Smooth muscle cell (in vitro differentiated cells): ENCODE data around the gene ZNF101. TPM values are rescaled to one million over a fixed set of nuclear protein-coding genes. Genes with fewer than 3 reads are reported as not detected.

Source experiments
- DNase-seq: peaks from one replicate; lab custom pipeline; 2025; ENCODE audit not compliant: unreplicated experiment; lab: John Stamatoyannopoulos, UW
- H2AFZ ChIP-seq: fragments of 200-600 bp; sonication (generic); 2 replicates; pipeline ENCODE4 v1.6.0; 2016; ENCODE audit warnings: antibody characterized with exemption, low read depth, mild to moderate bottlenecking
- H3F3A ChIP-seq: fragments of 200-600 bp; sonication (generic); 2 replicates; pipeline ENCODE4 v1.6.0; 2017; ENCODE audit warnings: antibody characterized with exemption, low read depth
- H3K27ac ChIP-seq: fragments of 200-600 bp; sonication (generic); 2 replicates; pipeline ENCODE4 v1.5.1; 2016; ENCODE audit warnings: low read depth, mild to moderate bottlenecking
- H3K27me3 ChIP-seq: fragments of 200-600 bp; sonication (generic); 2 replicates; pipeline ENCODE4 v1.6.1; 2016; ENCODE audit warnings: low read depth, mild to moderate bottlenecking
- H3K36me3 ChIP-seq: fragments of 200-600 bp; sonication (generic); 2 replicates; pipeline ENCODE4 v1.5.1; 2016; ENCODE audit warnings: low read depth
- H3K4me1 ChIP-seq: fragments of 200-600 bp; sonication (generic); 2 replicates; pipeline ENCODE4 v1.5.1; 2016; ENCODE audit warnings: low read depth
- H3K4me2 ChIP-seq: fragments of 200-600 bp; sonication (generic); 2 replicates; pipeline ENCODE4 v1.6.0; 2016; ENCODE audit warnings: mild to moderate bottlenecking
- H3K4me3 ChIP-seq: fragments of 200-600 bp; sonication (generic); 2 replicates; pipeline ENCODE4 v1.5.1; 2016; ENCODE audit warnings: mild to moderate bottlenecking
- H3K79me2 ChIP-seq: fragments of 200-600 bp; sonication (generic); 2 replicates; pipeline ENCODE4 v1.6.0; 2016; ENCODE audit warnings: low read depth, mild to moderate bottlenecking
- H3K9ac ChIP-seq: fragments of 200-600 bp; sonication (generic); 2 replicates; pipeline ENCODE4 v1.6.0; 2016; ENCODE audit warnings: low read depth
- H3K9me3 ChIP-seq: fragments of 200-600 bp; sonication (generic); replicated peaks from 2 replicates; pipeline ENCODE4 v1.5.1; 2016; ENCODE audit warnings: low read depth
- H4K20me1 ChIP-seq: fragments of 200-600 bp; sonication (generic); 2 replicates; pipeline ENCODE4 v1.6.0; 2016; ENCODE audit warnings: low read depth
- CTCF ChIP-seq: fragments of 200-600 bp; sonication (generic); IDR thresholded peaks from 2 replicates; pipeline ENCODE4 v1.5.1; 2017; ENCODE audit warnings: borderline replicate concordance, mild to moderate bottlenecking, antibody characterized with exemption; ENCODE audit not compliant: insufficient read depth, poor library complexity, severe bottlenecking
- WGBS: methylation state at CpG from one replicate; pipeline ENCODE4 v1.1.7; 2016; ENCODE audit warnings: low lambda C conversion rate; 5-methylcytosine and 5-hydroxymethylcytosine counted together
- polyA plus RNA-seq: library from polyadenylated mRNA; unstranded; fragments of >200 nt; fragmentation: Nextera tagmentation; extraction: Ambion mirVana; gene quantifications from 2 replicates; pipeline ENCODE4 v1.2.1, GENCODE V29; 2016
- total RNA-seq: library from RNA; depleted of rRNA; stranded (reverse); fragments of >200 nt; gene quantifications from 2 replicates; pipeline ENCODE4 v1.2.3, GENCODE V29; 2014

Gene ZNF101
- total and polyA plus RNA-seq, 2 experiments from 2014 or later = 0.83 to 5.4 TPM

- no peak overlapping the region for H3K27ac ChIP-seq
- no peak for TF ChIP-seq CTCF
- no peak overlapping the region for H3K4me2 ChIP-seq
- no peak for DNase-seq
- H2AFZ ChIP-seq = no peak overlapping the region
- no peaks in the 10 kb centered on the region for H3F3A ChIP-seq
- H3K9ac ChIP-seq = no peak overlapping the region
- no peak overlapping the region for H3K4me3 ChIP-seq
- WGBS = 96% methylated on average over 19 of the region's 19 CpGs
- H3K9me3 ChIP-seq = no peaks in the 10 kb centered on the region
- no peaks in the 10 kb centered on the region for H3K27me3 ChIP-seq
- no peaks in the 10 kb centered on the region for H3K4me1 ChIP-seq
- no peaks in the 10 kb centered on the region for H3K79me2 ChIP-seq
- H4K20me1 ChIP-seq = no peaks in the 10 kb centered on the region
- no peaks in the 10 kb centered on the region for H3K36me3 ChIP-seq
Observed at GRCh38 chr19:19624032-19624570, 44.5 kb upstream of the ZNF101 start.

GRCh38 chr19:19626516-19627472, 41.8 kb upstream of the ZNF101 start:
- no peaks in the 10 kb centered on the region for H4K20me1 ChIP-seq
- no peak for TF ChIP-seq CTCF
- H3K9ac ChIP-seq = no peak overlapping the region
- H3K4me2 ChIP-seq = peak overlapping the region; percentile 84
- H3K9me3 ChIP-seq = no peaks in the 10 kb centered on the region
- no peaks in the 10 kb centered on the region for H3K36me3 ChIP-seq
- H3K4me3 ChIP-seq = peak overlapping the region; percentile 55
- 94% methylated on average over 43 of the region's 48 CpGs for WGBS
- H3K27ac ChIP-seq = no peak overlapping the region
- no peaks in the 10 kb centered on the region for H3K79me2 ChIP-seq
- no peaks in the 10 kb centered on the region for H3F3A ChIP-seq
- DNase-seq = no peak
- no peaks in the 10 kb centered on the region for H3K27me3 ChIP-seq
- no peak overlapping the region for H2AFZ ChIP-seq
- H3K4me1 ChIP-seq = no peaks in the 10 kb centered on the region

- peak within 1 kb of the TSS; percentile 55 for H3K4me3 ChIP-seq
- no peaks in the 10 kb centered on the region for H3K9me3 ChIP-seq
- no peaks in the 10 kb centered on the region for H3K36me3 ChIP-seq
- peak within 1 kb of the TSS; percentile 66 for H2AFZ ChIP-seq
- H3K79me2 ChIP-seq = no peaks in the 10 kb centered on the region
- peak within 1 kb of the TSS; percentile 44 for H3K9ac ChIP-seq
- H3F3A ChIP-seq = no peaks in the 10 kb centered on the region
- 4% methylated on average over 19 of the region's 87 CpGs for WGBS
- no peaks in the 10 kb centered on the region for H3K4me1 ChIP-seq
- H3K4me2 ChIP-seq = peak within 1 kb of the TSS; percentile 84
- no peak for DNase-seq
- H3K27me3 ChIP-seq = no peaks in the 10 kb centered on the region
- H3K27ac ChIP-seq = no peak within 1 kb of the TSS
- no peak for TF ChIP-seq CTCF
- no peaks in the 10 kb centered on the region for H4K20me1 ChIP-seq
Observed at GRCh38 chr19:19627621-19628500, 40.8 kb upstream of the ZNF101 start, which contains the start of gene LPAR2. Gene LPAR2 (minus strand): TSS chr19:19628220. CDS start chr19:19627275, 945 bp downstream.
